ENCODE measurements around the gene FBXL13.
"Not testable (repeated sequence)": the region's sequence is repeated elsewhere in the genome, so short reads cannot be mapped to it uniquely, and the experiment has no call there.

FBXL13 gene
- total RNA-seq, result 0.24 to 3.1 (median 1.5) reads per million in 9 experiments

DNA sequence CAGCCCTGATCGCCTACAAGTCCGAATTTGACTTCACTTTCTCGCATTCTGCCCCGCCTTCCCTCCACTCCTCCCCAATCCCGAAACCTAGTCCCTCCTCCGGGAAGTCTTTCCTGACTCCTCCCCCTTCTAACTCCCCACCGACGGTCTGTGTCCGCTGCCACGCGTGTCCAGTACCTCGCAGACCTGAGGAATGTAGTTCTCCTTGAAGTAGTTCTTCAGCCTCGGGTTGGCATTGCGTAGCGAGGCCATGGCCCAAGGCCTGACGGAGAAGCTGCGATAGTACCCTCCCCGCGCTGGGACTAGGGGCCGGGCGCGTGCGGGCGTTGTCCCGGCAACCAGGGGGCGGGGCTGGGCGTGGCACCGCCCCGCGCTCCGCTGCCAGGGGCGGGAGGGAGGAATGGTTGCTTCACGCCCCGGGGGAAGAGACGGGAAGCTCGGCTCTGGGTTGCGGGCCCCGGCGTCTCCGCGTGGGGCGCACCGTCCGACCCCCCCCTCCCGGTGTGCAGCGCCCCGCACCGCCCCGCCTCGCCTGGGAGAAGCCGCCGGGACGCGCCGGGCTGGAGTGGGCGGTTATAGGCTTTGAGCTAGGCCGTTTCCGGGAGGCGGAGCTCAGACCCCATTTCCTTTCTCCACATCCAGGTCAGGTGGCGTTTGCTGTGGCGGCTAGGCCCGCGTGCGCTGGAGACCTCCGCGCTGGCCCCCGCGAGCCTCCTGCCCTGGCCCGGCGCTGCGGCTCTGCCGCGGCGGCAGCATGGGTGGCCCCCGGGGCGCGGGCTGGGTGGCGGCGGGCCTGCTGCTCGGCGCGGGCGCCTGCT is at the start of gene FBXL13, which contains the start of gene ARMC10:
Gene FBXL13, minus strand, starts transcription at position 278 of the 818 bp plus-strand sequence.
Gene ARMC10, plus strand, starts transcription at position 622 of the 818 bp plus-strand sequence. Its CDS starts 133 bp downstream, at position 755.
- peak within 1 kb of the TSS; percentile 91 to 96 for H3K4me3 Mint-ChIP-seq
- H3K4me1 Mint-ChIP-seq (ENCODE audit: low read depth in 2 of 2), result peaks cover 19 to 27% of the 10 kb centered on the region in 2 donors
- ATAC-seq (replicated peaks) (peak; percentile 78), DNase-seq (peak; percentile 79 to 87 (median 84))
- H3K36me3 Mint-ChIP-seq (ENCODE audit: insufficient read depth), result peaks cover 3% of the 10 kb centered on the region
- H3K27ac Mint-ChIP-seq, result peak within 1 kb of the TSS; percentile 93 to 94
- H3K27me3 Mint-ChIP-seq, result no peaks in the 10 kb centered on the region
- H3K9me3 Mint-ChIP-seq, result no peaks in the 10 kb centered on the region

DNA sequence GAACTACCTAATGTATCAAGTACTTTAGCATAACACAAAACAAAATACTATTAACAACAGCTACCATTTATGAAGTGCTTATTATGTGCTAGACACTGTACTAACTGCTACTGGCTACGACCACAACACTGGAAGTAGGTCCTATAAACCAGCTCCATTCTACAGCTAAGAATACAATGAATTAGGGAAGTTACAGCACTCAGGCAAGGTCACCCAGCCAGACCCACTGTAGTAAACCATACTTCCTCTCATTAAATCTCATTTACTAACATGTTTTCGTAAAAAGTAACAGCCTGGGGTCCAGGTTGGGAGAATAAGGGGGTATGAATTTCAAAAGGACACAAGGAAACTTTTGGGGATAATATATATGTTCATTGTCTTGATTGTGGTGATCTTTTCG is 48.9 kb upstream of the FBXL13 start:
- ATAC-seq (replicated peaks) (no peak), DNase-seq (no peak)
- Mint-ChIP-seq H3K4me1 (ENCODE audit: low read depth in 2 of 2) (peaks cover 6 to 10% of the 10 kb centered on the region in 2 donors), H3K4me3 (no peak overlapping the region), H3K27me3 (no peaks in the 10 kb centered on the region), H3K36me3 (ENCODE audit: insufficient read depth) (peaks cover 15% of the 10 kb centered on the region), H3K27ac (no peak overlapping the region), H3K9me3 (no peaks in the 10 kb centered on the region)

DNA sequence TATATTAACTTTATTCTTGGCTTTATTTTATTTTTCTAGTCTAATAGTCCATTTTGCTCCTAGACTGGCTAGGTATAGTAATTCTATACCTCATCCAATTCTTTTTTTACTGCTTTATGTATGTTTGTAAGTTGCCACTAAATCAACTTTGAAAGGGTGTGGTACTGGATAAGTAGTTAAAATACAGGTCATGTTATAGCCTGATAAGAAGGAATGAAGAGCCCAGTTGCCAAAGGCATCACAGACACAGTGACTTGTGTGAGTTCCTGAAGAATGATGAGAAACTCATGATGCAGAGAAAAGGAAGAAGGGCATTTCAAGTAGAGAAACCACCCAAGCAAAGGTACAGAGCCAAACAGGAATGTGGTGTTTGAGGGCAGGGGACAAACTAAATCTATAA is 47.0 kb upstream of the FBXL13 start:
- no peak overlapping the region for H3K27ac Mint-ChIP-seq
- ATAC-seq (replicated peaks), result no peak
- no peak for DNase-seq
- H3K4me3 Mint-ChIP-seq, result no peak overlapping the region
- H3K9me3 Mint-ChIP-seq, result no peaks in the 10 kb centered on the region
- peaks cover 13% of the 10 kb centered on the region for H3K36me3 Mint-ChIP-seq (ENCODE audit: insufficient read depth)
- no peaks in the 10 kb centered on the region for H3K27me3 Mint-ChIP-seq
- H3K4me1 Mint-ChIP-seq (ENCODE audit: low read depth in 2 of 2), result peaks cover 4 to 5% of the 10 kb centered on the region in 2 donors

DNA sequence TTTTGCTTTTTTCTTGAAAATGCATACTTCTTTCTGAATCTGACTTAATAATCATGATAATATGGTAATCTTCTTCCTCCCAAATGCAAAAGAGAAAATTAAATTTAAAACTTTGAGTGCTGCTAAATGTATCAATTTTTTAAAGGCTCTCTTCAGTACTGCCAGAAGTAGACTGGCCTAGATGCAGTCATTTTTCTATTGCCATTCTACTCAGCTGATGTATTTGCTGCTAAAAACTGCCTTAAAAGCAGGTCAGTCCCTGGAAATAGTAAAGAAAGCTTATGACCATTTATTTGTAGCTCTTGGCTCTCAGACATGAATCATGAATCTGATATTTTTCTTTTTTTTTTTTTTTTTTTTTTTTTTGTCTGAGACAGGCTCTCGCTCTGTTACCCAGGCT is 45.8 kb upstream of the FBXL13 start:
- no peaks in the 10 kb centered on the region for H3K9me3 Mint-ChIP-seq
- H3K36me3 Mint-ChIP-seq (ENCODE audit: insufficient read depth), result peaks cover 15% of the 10 kb centered on the region
- DNase-seq (no peak), ATAC-seq (replicated peaks) (no peak)
- H3K4me3 Mint-ChIP-seq, result no peak overlapping the region
- no peaks in the 10 kb centered on the region for H3K27me3 Mint-ChIP-seq
- peaks cover 4 to 5% of the 10 kb centered on the region in 2 donors for H3K4me1 Mint-ChIP-seq (ENCODE audit: low read depth in 2 of 2)
- H3K27ac Mint-ChIP-seq, result no peak overlapping the region

DNA sequence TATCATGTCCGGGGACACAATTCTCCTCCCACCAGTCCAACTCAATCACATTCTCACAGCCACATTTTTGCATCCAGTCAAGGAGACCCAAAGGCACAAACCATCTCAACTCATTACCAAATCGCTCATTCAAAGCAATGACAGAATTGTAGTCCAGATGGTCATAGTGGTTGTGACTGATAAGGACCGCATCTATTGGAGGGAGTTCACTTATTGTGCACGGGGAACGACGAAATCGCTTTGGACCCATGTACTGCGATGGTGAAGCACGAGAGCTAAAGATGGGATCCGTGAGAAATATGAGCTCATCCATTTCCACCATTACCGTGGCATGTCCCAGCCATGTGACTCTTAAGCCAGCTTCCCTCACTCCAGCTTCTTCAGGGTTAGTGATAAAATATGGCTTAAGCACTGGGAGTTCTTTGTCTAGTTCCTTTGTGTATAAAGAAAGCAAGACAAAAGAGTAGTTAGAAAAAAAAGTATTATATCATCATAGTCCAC is 45.2 kb upstream of the FBXL13 start:
- no peaks in the 10 kb centered on the region for H3K27me3 Mint-ChIP-seq
- ATAC-seq (replicated peaks), result no peak
- peaks cover 12% of the 10 kb centered on the region for H3K36me3 Mint-ChIP-seq (ENCODE audit: insufficient read depth)
- no peaks in the 10 kb centered on the region for H3K9me3 Mint-ChIP-seq
- no peak overlapping the region for H3K4me3 Mint-ChIP-seq
- no peak for DNase-seq
- H3K27ac Mint-ChIP-seq, result no peak overlapping the region
- H3K4me1 Mint-ChIP-seq (ENCODE audit: low read depth in 2 of 2), result peaks cover 4 to 5% of the 10 kb centered on the region in 2 donors

DNA sequence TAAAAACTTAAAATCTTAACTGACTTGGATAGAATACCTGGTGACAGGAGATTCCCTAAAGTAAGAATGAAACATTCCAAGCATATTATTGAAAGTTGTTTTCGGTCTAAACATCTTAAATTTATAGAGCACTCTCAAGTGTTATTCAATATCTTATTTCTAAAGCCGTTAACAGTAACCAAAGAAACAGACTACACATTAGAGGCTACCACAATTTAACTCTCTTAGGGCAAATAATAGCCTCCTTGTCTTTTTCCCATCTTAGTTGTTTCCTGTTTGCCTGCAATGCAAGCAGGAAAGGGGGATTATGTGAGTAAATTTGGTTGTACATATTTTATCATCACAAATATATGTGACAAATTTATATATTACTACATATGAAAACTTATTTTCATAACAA is 42.9 kb upstream of the FBXL13 start:
- DNase-seq (no peak), ATAC-seq (replicated peaks) (no peak)
- no peak overlapping the region for H3K4me3 Mint-ChIP-seq
- peaks cover 17% of the 10 kb centered on the region for H3K36me3 Mint-ChIP-seq (ENCODE audit: insufficient read depth)
- H3K27me3 Mint-ChIP-seq, result no peaks in the 10 kb centered on the region
- H3K4me1 Mint-ChIP-seq (ENCODE audit: low read depth in 2 of 2), result no peaks in the 10 kb centered on the region
- no peak overlapping the region for H3K27ac Mint-ChIP-seq
- no peaks in the 10 kb centered on the region for H3K9me3 Mint-ChIP-seq

DNA sequence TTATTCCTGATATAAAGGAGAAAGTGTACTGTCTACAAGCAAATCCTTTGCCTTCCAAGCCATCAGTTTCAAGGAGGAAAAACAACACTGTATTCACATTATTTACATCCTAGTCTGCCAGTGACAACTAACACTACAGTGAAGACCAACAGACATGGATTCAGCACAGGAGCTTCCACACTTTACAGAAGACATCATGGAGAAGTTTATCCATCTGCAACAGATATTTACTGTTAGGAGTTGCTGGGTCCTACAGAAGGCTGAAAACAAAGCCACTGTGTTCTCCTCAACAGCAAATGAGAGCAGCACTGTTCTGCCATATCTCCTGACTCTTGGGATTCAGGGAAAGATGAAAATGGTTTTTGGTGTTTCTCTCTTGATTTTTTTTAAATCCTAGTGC is 42.4 kb upstream of the FBXL13 start:
- no peaks in the 10 kb centered on the region for H3K9me3 Mint-ChIP-seq
- no peaks in the 10 kb centered on the region for H3K4me1 Mint-ChIP-seq (ENCODE audit: low read depth in 2 of 2)
- ATAC-seq (replicated peaks), result no peak
- H3K27ac Mint-ChIP-seq, result peak overlapping the region in 1 of 2 donors; percentile 5
- DNase-seq, result no peak
- peaks cover 17% of the 10 kb centered on the region for H3K36me3 Mint-ChIP-seq (ENCODE audit: insufficient read depth)
- H3K27me3 Mint-ChIP-seq, result no peaks in the 10 kb centered on the region
- H3K4me3 Mint-ChIP-seq, result no peak overlapping the region

DNA sequence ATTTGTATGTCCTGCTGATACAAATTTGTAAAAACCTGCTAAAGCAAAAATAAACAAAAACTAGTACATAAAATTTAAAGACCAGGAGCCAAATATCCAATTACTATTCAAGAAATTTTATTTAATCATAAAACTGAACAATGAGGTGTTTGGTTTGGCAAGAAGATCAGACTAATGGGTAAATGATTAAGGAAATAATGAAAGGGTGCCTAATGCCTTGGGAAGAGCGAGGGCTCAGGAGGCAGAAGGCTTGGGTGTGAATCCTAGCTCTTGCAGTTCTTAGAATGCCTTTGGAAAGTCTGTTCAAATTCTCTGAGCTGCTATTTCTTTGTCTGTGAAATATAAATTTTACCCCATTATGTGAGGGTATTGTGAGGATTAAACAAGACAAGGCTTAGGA is 41.9 kb upstream of the FBXL13 start:
- DNase-seq (no peak), ATAC-seq (replicated peaks) (no peak)
- no peaks in the 10 kb centered on the region for H3K9me3 Mint-ChIP-seq
- H3K4me1 Mint-ChIP-seq (ENCODE audit: low read depth in 2 of 2), result no peaks in the 10 kb centered on the region
- H3K4me3 Mint-ChIP-seq, result no peak overlapping the region
- H3K27me3 Mint-ChIP-seq, result no peaks in the 10 kb centered on the region
- H3K36me3 Mint-ChIP-seq (ENCODE audit: insufficient read depth), result peaks cover 17% of the 10 kb centered on the region
- peak overlapping the region in 1 of 2 donors; percentile 5 for H3K27ac Mint-ChIP-seq

DNA sequence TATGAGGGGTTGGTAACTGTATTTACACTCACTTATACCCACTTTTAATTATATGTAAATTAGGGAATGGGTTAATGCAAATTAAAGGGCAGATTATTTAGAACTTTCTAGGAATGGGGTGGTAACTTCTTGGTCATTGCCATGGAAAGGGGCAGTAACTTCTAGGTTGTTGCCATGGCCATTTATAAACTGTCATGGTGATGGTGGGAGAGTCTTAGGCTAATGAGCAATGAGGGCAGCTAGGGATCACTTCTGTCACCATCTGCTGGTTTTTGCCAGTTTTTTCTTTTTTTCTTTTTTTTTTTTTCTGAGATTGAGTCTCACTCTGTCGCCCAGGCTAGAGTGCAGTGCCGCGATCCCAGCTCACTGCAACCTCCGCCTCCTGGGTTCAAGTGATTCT is 41.2 kb upstream of the FBXL13 start:
- Mint-ChIP-seq H3K9me3 (no peaks in the 10 kb centered on the region), H3K27me3 (no peaks in the 10 kb centered on the region), H3K4me3 (no peak overlapping the region), H3K27ac (no peak overlapping the region), H3K4me1 (ENCODE audit: low read depth in 2 of 2) (no peaks in the 10 kb centered on the region), H3K36me3 (ENCODE audit: insufficient read depth) (peaks cover 14% of the 10 kb centered on the region)
- DNase-seq, result no peak
- ATAC-seq (replicated peaks), result no peak

DNA sequence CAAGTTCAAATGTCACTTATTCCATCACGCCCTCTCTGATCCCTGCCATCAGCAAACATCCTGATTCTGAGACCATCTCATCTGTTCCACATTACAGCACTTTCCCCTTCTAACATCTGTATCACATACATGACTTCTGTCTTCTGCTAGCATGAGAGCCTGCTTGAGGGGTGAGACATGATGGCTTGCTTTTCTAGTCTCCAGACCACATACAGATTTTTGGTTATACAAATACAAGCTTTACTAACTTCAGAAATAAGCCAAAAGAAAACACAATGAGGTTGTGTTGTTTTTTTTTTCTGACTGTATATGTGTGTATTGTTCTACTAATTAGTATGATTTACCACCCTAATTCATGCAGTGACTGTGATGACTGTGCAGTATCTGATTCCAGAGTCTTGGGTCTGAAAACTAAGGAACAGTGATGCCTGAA is 40.0 kb upstream of the FBXL13 start:
- Mint-ChIP-seq H3K27me3 (no peaks in the 10 kb centered on the region), H3K27ac (no peak overlapping the region), H3K36me3 (ENCODE audit: insufficient read depth) (peaks cover 11% of the 10 kb centered on the region), H3K4me3 (no peak overlapping the region), H3K9me3 (peaks cover 0 to 3% of the 10 kb centered on the region in 2 donors), H3K4me1 (ENCODE audit: low read depth in 2 of 2) (no peaks in the 10 kb centered on the region)
- ATAC-seq (replicated peaks) (no peak), DNase-seq (no peak)

DNA sequence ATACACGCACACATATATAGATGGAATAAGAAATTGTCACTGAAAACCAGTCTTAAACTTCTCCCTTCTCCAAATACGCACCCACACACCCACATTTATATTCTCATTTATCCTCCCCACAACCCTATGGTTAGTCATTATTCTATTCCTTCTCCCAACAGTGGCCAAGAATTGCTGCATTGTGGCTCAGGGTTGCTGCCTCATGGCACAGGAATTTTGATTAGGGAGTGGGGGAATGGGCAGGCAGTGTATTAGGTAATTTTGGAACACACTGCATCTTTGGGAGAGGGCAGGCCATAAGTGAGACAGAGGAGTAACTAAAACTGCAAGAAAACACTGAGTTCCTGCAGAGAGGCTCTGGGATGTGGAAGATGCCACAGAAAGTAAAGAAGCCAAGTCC is 38.6 kb upstream of the FBXL13 start:
- peaks cover 10% of the 10 kb centered on the region for H3K36me3 Mint-ChIP-seq (ENCODE audit: insufficient read depth)
- H3K4me3 Mint-ChIP-seq, result no peak overlapping the region
- DNase-seq, result no peak
- H3K27ac Mint-ChIP-seq, result no peak overlapping the region
- H3K27me3 Mint-ChIP-seq, result no peaks in the 10 kb centered on the region
- peaks cover 3 to 6% of the 10 kb centered on the region in 2 donors for H3K4me1 Mint-ChIP-seq (ENCODE audit: low read depth in 2 of 2)
- ATAC-seq (replicated peaks), result no peak
- peaks cover 1 to 8% of the 10 kb centered on the region in 2 donors for H3K9me3 Mint-ChIP-seq

DNA sequence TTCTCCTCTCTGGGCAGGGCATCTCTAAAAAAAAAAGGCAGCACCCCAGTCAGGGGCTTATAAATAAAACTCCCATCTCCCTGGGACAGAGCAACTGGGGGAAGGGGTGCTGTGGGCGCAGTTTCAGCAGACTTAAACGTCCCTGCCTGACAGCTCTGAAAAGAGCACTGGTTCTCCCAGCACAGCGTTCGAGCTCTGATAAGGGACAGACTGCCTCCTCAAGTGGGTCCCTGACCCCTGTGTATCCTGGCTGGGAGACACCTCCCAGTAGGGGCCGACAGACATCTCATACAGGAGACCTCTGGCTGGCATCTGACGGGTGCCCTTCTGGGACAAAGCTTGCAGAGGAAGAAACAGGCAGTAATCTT is 32.1 kb upstream of the FBXL13 start:
- H3K36me3 Mint-ChIP-seq (ENCODE audit: insufficient read depth), result peaks cover 13% of the 10 kb centered on the region
- not testable (repeated sequence) for H3K27ac Mint-ChIP-seq; H3K4me1 Mint-ChIP-seq (ENCODE audit: low read depth in 2 of 2)

DNA sequence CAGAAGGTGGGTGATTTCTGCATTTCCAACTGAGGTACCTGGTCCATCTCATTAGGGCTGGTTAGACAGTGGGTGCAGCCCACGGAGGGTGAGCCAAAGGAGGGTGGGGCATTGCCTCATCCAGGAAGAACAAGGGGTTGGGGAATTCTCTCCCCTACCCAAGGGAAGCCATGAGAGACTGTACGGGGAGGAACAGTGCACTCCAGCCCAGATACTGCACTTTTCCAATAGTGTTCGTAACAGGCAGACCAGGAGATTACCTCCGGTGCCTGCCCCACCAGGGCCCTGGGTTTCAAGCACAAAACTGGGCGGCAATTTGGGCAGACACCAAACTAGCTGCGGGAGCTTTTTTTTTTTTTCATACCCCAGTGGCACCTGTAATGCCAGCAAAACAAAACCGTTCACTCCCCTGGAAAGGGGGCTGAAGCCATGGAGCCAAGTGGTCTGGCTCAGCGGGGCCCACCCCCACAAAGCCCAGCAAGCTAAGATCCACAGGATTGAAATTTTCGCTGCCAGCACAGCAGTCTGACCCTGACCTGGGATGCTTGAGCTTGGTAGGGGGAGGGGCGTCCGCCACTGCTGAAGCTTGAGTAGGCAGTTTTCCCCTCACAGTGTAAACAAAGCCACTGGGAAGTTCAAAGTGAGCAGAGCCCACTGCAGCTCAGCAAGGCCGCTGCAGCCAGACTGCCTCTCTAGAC is 31.6 kb upstream of the FBXL13 start:
- Mint-ChIP-seq H3K36me3 (ENCODE audit: insufficient read depth) (peaks cover 13% of the 10 kb centered on the region), H3K4me3 (no peak overlapping the region), H3K27me3 (no peaks in the 10 kb centered on the region), H3K4me1 (ENCODE audit: low read depth in 2 of 2) (peaks cover 4 to 6% of the 10 kb centered on the region in 2 donors), H3K27ac (peak overlapping the region in 1 of 2 donors; percentile 32), H3K9me3 (peaks cover 1 to 8% of the 10 kb centered on the region in 2 donors)
- DNase-seq (no peak), ATAC-seq (replicated peaks) (no peak)

More for the DNA sequence above, 32.1 kb upstream of the FBXL13 start:
- H3K27me3 Mint-ChIP-seq; H3K4me3 Mint-ChIP-seq; H3K9me3 Mint-ChIP-seq; ATAC-seq (replicated peaks); DNase-seq: not testable (repeated sequence)
